Measurements from ENCODE around the gene TGFB2. TPM values are rescaled to one million over a fixed set of nuclear protein-coding genes. Genes with fewer than 3 reads are reported as not detected.
A peak's percentile ranks its signal among the peaks of the same experiment; 100 is the strongest.

TGFB2 gene
- total RNA-seq, 1 experiment from 2014 or later, result not detected

DNA sequence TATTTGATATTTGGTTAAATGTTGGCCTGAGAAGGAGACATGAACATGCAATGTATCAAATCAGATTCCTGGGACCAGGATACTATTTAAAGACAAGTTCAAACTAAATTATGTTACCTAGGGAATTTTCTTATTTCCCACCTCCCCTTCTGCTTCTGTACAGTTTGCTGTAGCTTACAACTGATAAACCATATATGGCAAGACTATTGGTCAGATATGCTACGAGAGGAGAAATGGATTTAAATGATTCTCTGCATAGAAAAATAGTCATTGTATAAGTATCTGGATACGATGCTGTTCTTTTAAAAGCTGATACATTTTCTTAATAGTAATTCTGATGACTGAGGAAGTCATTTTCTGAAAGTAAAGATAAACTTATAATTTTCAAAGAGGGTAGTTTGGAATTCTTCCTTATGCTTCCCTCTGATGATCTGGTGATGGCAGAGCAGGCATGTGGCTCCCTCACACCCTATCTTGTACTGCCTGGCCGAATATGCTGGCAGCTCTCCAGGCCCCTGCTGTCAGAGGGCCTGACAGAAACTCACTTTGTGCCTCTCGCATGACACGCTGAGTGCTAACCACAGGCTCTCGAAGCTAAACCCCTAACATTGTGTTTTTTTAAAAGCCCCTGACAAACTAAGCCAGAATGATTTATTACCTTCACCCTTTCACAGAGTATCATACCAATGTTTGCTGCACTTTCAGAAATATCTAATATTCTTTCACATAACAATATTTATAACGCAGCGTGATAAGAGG lies 40.7 kb upstream of the TGFB2 start:
- WGBS (ENCODE audit: extremely low coverage, insufficient read length, low lambda C conversion rate), result no CpG with 5 or more reads among the region's 8 CpGs
- TF ChIP-seq CTCF (conservative IDR thresholded peaks at IDR 0.05), result no peak
- Histone ChIP-seq H4K20me1 (ENCODE audit: control insufficient read depth, insufficient read depth, insufficient read length) (no peaks in the 10 kb centered on the region), H3K27ac (ENCODE audit: insufficient read length, low read depth, low read length) (no peak overlapping the region), H2BK120ac (ENCODE audit: low read depth, low read length, poor library complexity, severe bottlenecking) (no peak overlapping the region), H4K91ac (ENCODE audit: insufficient read length, low read depth, low read length) (no peak overlapping the region), H3K18ac (ENCODE audit: insufficient read length, low read depth, low read length) (no peak overlapping the region), H3K4me1 (ENCODE audit: insufficient read depth, low read length) (peaks cover 2% of the 10 kb centered on the region; the same call in 1 of the 2 replicates), H3T11ph (ENCODE audit: low read length) (no peak overlapping the region), H3K9ac (ENCODE audit: extremely low read depth, insufficient read length, low read length) (no peak overlapping the region), H3K14ac (ENCODE audit: insufficient read depth, low read length) (no peak overlapping the region), H2AFZ (ENCODE audit: low read length) (no peak overlapping the region), H3K9me3 (ENCODE audit: control insufficient read depth, low read depth, low read length) (no peaks in the 10 kb centered on the region), H3K23me2 (ENCODE audit: insufficient read length, low read depth, low read length, poor library complexity, severe bottlenecking) (no peaks in the 10 kb centered on the region), H2BK12ac (ENCODE audit: insufficient read length, low read depth, low read length) (no peak overlapping the region), H3K79me1 (ENCODE audit: insufficient read depth, low read depth, low read length, poor library complexity, severe bottlenecking) (peaks cover 4% of the 10 kb centered on the region), H3K4ac (ENCODE audit: low read depth, low read length) (no peak overlapping the region), H3K56ac (ENCODE audit: insufficient read length, low read depth, low read length) (no peak overlapping the region), H2BK15ac (ENCODE audit: low read depth, low read length) (no peak overlapping the region), H3K4me2 (ENCODE audit: insufficient read depth, insufficient read length, low read length) (no peak overlapping the region), H4K5ac (ENCODE audit: insufficient read length, low read depth, low read length) (no peak overlapping the region), H2AK5ac (ENCODE audit: insufficient read length, low read length) (no peak overlapping the region), H2BK5ac (ENCODE audit: insufficient read length, low read length) (no peak overlapping the region), H2BK20ac (ENCODE audit: low read depth, low read length, poor library complexity, severe bottlenecking) (no peak overlapping the region), H3K23ac (ENCODE audit: insufficient read length, low read depth, low read length) (no peak overlapping the region), H3K79me2 (ENCODE audit: insufficient read depth, low read length) (no peaks in the 10 kb centered on the region), H4K8ac (replicated peaks; ENCODE audit: insufficient read length, low read depth, low read length) (no peak overlapping the region), H3K27me3 (ENCODE audit: insufficient read depth, low read length) (no peaks in the 10 kb centered on the region)
- H3K4me3 Mint-ChIP-seq, result peak overlapping the region in 1 of 2 experiments; percentile 22; a peak in 1 of 5 replicates
- DNase-seq, result no peak
- peaks cover 14 to 38% (median 37%) of the 10 kb centered on the region in 3 experiments; a peak in 6 of 7 replicates for H3K36me3 Mint-ChIP-seq (ENCODE audit: insufficient read depth in 1 of 3, low read depth in 3 of 3)
- H3K27ac Mint-ChIP-seq, result peak overlapping the region in 2 of 3 experiments; percentile 66 to 89; a peak in 4 of 7 replicates
- H3K27me3 Mint-ChIP-seq (ENCODE audit: low read depth), result no peaks in the 10 kb centered on the region
- peaks cover 46 to 62% of the 10 kb centered on the region in 2 experiments for H3K4me1 Mint-ChIP-seq
- H3K9me3 Mint-ChIP-seq, result no peaks in the 10 kb centered on the region
